ENCODE measurements around the gene CCND1. TPM values are rescaled to one million over a fixed set of nuclear protein-coding genes. Genes with fewer than 3 reads are reported as not detected.

Gene CCND1
- total and polyA plus RNA-seq, 2 experiments from 2014 or later: 80.2 to 81.9 TPM

DNA sequence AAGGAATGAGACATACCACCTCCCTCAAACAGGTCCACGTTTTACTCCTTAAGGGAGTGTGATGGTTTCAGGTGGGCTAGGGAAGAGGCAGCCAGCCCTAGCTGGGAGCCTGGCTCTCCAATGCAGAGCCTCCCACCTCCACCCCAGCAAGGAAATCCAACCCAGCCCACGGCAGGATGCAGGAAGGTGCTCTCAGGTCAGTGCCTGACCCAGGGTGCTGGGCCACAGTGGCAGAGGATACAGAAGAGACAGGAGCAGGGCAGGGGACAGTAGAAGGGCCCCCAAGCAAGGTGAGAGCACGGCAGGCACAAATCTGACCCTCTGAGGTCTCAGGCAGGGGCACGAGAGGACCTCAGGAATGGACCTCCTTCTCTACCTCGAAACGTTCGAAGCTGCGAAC is 26.9 kb upstream of the CCND1 start:
- no peak overlapping the region for H3K4me2 ChIP-seq

DNA sequence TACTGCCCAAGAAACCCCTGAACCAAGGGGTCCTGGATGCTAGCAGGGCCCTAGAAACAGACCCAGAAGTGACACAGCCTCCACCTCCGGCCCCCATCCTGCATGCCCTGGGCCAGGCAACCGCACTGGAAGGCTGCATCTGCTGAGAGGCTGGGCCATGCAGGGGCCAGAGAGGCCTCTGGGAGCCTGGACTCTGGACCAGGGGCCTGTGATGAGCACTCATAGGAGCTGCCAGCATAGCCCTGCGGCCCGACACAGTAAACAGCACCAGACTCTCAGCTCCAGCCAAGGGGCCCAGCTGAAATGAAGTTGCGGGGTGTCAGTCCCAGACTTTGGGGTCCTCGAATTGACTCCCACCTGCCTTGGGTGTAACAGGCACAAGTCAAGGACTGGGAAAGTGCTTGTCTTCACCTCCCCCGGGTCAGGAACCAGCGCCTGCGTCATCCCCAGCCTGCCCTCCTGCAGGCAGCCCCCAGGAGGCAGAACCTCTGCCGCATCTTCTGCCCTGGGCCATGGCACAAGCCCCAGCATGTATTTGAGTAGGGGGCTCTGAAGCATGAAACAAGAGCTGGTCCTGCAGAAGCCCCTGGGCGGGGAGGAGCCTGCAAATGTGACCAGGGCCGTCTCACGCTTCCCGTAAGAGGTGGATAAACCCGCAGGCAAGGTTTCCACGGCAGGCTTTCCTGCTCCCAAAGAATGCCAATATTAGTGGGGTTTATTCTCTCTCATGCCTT is 25.2 kb upstream of the CCND1 start:
- Histone ChIP-seq H3K27me3 (no peaks in the 10 kb centered on the region), H3K4me3 (no peak overlapping the region), H3K9me3 (ENCODE audit: low read depth) (no peaks in the 10 kb centered on the region), H3K27ac (no peak overlapping the region), H3K79me2 (no peaks in the 10 kb centered on the region), H3K36me3 (replicated peaks; ENCODE audit: insufficient read depth, low read depth) (no peaks in the 10 kb centered on the region), H3K4me1 (ENCODE audit: insufficient read depth) (no peaks in the 10 kb centered on the region), H2AFZ (no peak overlapping the region), H3K4me2 (no peak overlapping the region), H3K9me2 (replicated peaks; ENCODE audit: insufficient read depth) (no peaks in the 10 kb centered on the region), H4K20me1 (ENCODE audit: insufficient read depth, poor library complexity, severe bottlenecking) (no peaks in the 10 kb centered on the region)
- DNase-seq (ENCODE audit: low spot score): peak; percentile 34
- 87% methylated on average over 16 of the region's 16 CpGs for WGBS (ENCODE audit: low lambda C conversion rate, missing lambda C conversion rate)
- TF ChIP-seq EZH2phosphoT487 (IDR thresholded peaks at IDR 0.05; ENCODE audit: low read depth, severe bottlenecking, unreplicated experiment) (no peak), EZH2 (IDR thresholded peaks at IDR 0.05; ENCODE audit: borderline replicate concordance) (no peak)
- TF ChIP-seq, protein P1, sequence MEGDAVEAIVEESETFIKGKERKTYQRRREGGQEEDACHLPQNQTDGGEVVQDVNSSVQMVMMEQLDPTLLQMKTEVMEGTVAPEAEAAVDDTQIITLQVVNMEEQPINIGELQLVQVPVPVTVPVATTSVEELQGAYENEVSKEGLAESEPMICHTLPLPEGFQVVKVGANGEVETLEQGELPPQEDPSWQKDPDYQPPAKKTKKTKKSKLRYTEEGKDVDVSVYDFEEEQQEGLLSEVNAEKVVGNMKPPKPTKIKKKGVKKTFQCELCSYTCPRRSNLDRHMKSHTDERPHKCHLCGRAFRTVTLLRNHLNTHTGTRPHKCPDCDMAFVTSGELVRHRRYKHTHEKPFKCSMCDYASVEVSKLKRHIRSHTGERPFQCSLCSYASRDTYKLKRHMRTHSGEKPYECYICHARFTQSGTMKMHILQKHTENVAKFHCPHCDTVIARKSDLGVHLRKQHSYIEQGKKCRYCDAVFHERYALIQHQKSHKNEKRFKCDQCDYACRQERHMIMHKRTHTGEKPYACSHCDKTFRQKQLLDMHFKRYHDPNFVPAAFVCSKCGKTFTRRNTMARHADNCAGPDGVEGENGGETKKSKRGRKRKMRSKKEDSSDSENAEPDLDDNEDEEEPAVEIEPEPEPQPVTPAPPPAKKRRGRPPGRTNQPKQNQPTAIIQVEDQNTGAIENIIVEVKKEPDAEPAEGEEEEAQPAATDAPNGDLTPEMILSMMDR (IDR thresholded peaks at IDR 0.05; ENCODE audit: poor library complexity): no peak

More for the DNA sequence above, 26.9 kb upstream of the CCND1 start:
- Histone ChIP-seq H3K4me1 (ENCODE audit: insufficient read depth) (no peaks in the 10 kb centered on the region), H3K27me3 (no peaks in the 10 kb centered on the region), H3K36me3 (replicated peaks; ENCODE audit: insufficient read depth, low read depth) (no peaks in the 10 kb centered on the region), H3K79me2 (no peaks in the 10 kb centered on the region), H2AFZ (no peak overlapping the region), H3K4me3 (no peak overlapping the region), H4K20me1 (ENCODE audit: insufficient read depth, poor library complexity, severe bottlenecking) (no peaks in the 10 kb centered on the region), H3K9me3 (ENCODE audit: low read depth) (no peaks in the 10 kb centered on the region), H3K9me2 (replicated peaks; ENCODE audit: insufficient read depth) (no peaks in the 10 kb centered on the region), H3K27ac (no peak overlapping the region)
- WGBS (ENCODE audit: low lambda C conversion rate, missing lambda C conversion rate): 88% methylated on average over 8 of the region's 8 CpGs
- DNase-seq (ENCODE audit: low spot score): no peak
- TF ChIP-seq, protein P1 (IDR thresholded peaks at IDR 0.05; ENCODE audit: poor library complexity): no peak
- TF ChIP-seq EZH2phosphoT487 (IDR thresholded peaks at IDR 0.05; ENCODE audit: low read depth, severe bottlenecking, unreplicated experiment) (no peak), EZH2 (IDR thresholded peaks at IDR 0.05; ENCODE audit: borderline replicate concordance) (no peak)

DNA sequence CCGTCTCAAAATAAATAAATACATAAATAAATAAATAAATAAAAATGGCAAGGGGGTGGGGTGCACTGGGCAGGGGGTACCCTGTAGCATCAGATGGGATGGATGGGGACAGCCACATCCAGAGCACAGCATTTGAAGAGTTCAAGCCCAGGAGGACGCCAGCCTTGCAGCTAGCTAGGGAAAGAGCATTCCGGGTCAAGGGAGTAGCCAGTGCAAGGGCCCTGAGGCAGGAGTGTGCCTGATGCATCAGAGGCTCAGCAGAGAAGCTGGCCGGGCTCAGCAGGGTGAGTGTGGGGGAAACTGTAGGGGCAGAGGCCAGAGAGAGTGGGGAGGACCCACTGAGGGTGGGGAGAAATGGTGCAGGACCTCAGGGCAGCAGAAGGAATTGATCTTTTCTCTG is 23.7 kb upstream of the CCND1 start:
- no peaks in the 10 kb centered on the region for H3K9me2 ChIP-seq (replicated peaks; ENCODE audit: insufficient read depth)
- no peaks in the 10 kb centered on the region for H3K4me1 ChIP-seq (ENCODE audit: insufficient read depth)
- no peak for DNase-seq (ENCODE audit: low spot score)
- H2AFZ ChIP-seq: no peak overlapping the region
- no peaks in the 10 kb centered on the region for H3K9me3 ChIP-seq (ENCODE audit: low read depth)
- H3K36me3 ChIP-seq (replicated peaks; ENCODE audit: insufficient read depth, low read depth): no peaks in the 10 kb centered on the region
- no peaks in the 10 kb centered on the region for H3K27me3 ChIP-seq
- no peak overlapping the region for H3K4me3 ChIP-seq
- no peak overlapping the region for H3K27ac ChIP-seq
- H3K79me2 ChIP-seq: no peaks in the 10 kb centered on the region
- TF ChIP-seq EZH2phosphoT487 (IDR thresholded peaks at IDR 0.05; ENCODE audit: low read depth, severe bottlenecking, unreplicated experiment) (no peak), EZH2 (IDR thresholded peaks at IDR 0.05; ENCODE audit: borderline replicate concordance) (no peak)
- TF ChIP-seq, protein P1 (IDR thresholded peaks at IDR 0.05; ENCODE audit: poor library complexity): no peak
- WGBS (ENCODE audit: low lambda C conversion rate, missing lambda C conversion rate): 94% methylated on average over 4 of the region's 4 CpGs
- no peak overlapping the region for H3K4me2 ChIP-seq
- H4K20me1 ChIP-seq (ENCODE audit: insufficient read depth, poor library complexity, severe bottlenecking): no peaks in the 10 kb centered on the region

Data from hepatocyte (in vitro differentiated cells).